Breast epithelium (tissue), 4 donors: ENCODE results near the gene FBXL7. TPM values are rescaled to one million over a fixed set of nuclear protein-coding genes. Genes with fewer than 3 reads are reported as not detected.

Experiments
- DNase-seq, 2 donors: peaks; one replicate each; pipeline ENCODE4 v3.0.0-alpha.2; 2019; ENCODE audit warnings: low spot score in 2 of 2
- H3K27ac ChIP-seq, 2 donors: fragments of 200-600 bp; sonication (generic) in 1 of 2; one replicate each; pipeline ENCODE4 v1.5.1; 2016 to 2019; ENCODE audit warnings: mild to moderate bottlenecking in 1 of 2
- H3K27me3 ChIP-seq, 2 donors: fragments of 200-600 bp; sonication (generic) in 1 of 2; one replicate each; pipeline versions ENCODE4 v1.5.1 to v1.6.0; 2017 to 2019; ENCODE audit warnings: control low read depth in 1 of 2, mild to moderate bottlenecking in 1 of 2
- H3K36me3 ChIP-seq: fragments of 200-600 bp; one replicate; pipeline ENCODE4 v1.5.1; 2019
- H3K4me1 ChIP-seq, 2 donors: fragments of 200-600 bp; sonication (generic); one replicate each; pipeline ENCODE4 v1.5.1; 2016 to 2019; ENCODE audit warnings: control low read depth in 1 of 2
- H3K4me3 ChIP-seq, 3 donors: fragments of 200-600 bp; sonication (generic); 1 replicate in 2 of 3; 2 replicates in 1 of 3; pipeline ENCODE4 v1.5.1; 2016 to 2019; ENCODE audit warnings: mild to moderate bottlenecking in 3 of 3, moderate library complexity in 2 of 3
- H3K9me3 ChIP-seq, 2 donors: fragments of 200-600 bp; sonication (generic) in 1 of 2; one replicate each; pipeline ENCODE4 v1.5.1; 2016 to 2019; ENCODE audit warnings: control low read depth in 1 of 2
- POLR2A ChIP-seq: fragments of 450-650 bp; IDR thresholded peaks from one replicate; pipeline ENCODE4 v1.6.1; 2016; ENCODE audit warnings: antibody characterized with exemption, mild to moderate bottlenecking, moderate library complexity
- POLR2AphosphoS5 ChIP-seq, 3 donors: sonication (generic); formaldehyde crosslinking; IDR thresholded peaks; one replicate each; pipeline ENCODE4 v1.6.1; 2017; ENCODE audit warnings: antibody characterized with exemption in 3 of 3
- intact Hi-C: fragments of 100-400 bp; cut with DNase I; formaldehyde crosslinking; loops from one replicate; pipeline ENCODE4 v1.15.1; 2023; ENCODE audit warnings: low total_unique reads
- total RNA-seq, 3 donors: library from RNA; depleted of rRNA; stranded (reverse); fragments of >200 nt; gene quantifications; one replicate each; pipeline ENCODE4 v1.1.0, GENCODE V29; 2016
- TF ChIP-seq, protein P1 (sequence below), 3 donors: fragments of 450-650 bp; IDR thresholded peaks; one replicate each; pipeline ENCODE4 v1.5.1; 2016 to 2017; ENCODE audit warnings: antibody characterized with exemption in 3 of 3, mild to moderate bottlenecking in 3 of 3, moderate library complexity in 3 of 3

Gene FBXL7
- total RNA-seq, 3 donors from 2014 or later: 6.9 to 17.3 (median 10.8) TPM

DNA sequence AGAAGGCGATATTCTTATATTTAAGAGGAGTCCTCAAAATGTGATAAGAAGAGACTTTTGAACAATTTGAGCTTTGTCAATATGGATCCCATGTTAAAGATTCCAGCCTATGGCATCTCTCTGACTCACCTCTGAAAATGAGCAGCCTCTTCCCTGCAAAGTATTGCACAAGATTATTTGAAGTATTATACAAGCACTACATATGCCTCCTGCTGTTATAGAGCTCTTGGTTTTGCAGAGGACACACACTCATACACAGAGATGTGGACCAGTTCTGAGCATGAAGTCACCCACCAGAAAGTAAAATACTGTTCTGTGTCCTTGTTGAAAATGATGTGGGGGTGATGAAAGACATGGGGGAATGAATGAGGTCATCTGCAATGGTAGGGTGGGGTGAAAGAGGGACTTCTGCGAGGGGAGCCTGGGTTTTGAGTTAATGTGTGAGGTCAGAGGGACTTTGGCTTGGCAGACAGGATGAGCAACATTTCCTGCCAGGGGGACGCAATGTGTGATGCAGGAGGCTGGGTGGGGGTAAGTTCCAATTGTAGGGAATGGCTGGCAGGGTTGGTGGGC, 25.8 kb downstream of the FBXL7 start:
- no peaks in the 10 kb centered on the region for H3K27me3 ChIP-seq
- H3K4me3 ChIP-seq: no peak overlapping the region
- no peaks in the 10 kb centered on the region for H3K9me3 ChIP-seq
- no peak for TF ChIP-seq POLR2AphosphoS5 (IDR thresholded peaks at IDR 0.05)
- TF ChIP-seq, protein P1, sequence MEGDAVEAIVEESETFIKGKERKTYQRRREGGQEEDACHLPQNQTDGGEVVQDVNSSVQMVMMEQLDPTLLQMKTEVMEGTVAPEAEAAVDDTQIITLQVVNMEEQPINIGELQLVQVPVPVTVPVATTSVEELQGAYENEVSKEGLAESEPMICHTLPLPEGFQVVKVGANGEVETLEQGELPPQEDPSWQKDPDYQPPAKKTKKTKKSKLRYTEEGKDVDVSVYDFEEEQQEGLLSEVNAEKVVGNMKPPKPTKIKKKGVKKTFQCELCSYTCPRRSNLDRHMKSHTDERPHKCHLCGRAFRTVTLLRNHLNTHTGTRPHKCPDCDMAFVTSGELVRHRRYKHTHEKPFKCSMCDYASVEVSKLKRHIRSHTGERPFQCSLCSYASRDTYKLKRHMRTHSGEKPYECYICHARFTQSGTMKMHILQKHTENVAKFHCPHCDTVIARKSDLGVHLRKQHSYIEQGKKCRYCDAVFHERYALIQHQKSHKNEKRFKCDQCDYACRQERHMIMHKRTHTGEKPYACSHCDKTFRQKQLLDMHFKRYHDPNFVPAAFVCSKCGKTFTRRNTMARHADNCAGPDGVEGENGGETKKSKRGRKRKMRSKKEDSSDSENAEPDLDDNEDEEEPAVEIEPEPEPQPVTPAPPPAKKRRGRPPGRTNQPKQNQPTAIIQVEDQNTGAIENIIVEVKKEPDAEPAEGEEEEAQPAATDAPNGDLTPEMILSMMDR (IDR thresholded peaks at IDR 0.05): no peak
- no peak for TF ChIP-seq POLR2A
- H3K27ac ChIP-seq: no peak overlapping the region
- H3K36me3 ChIP-seq: no peaks in the 10 kb centered on the region
- no peaks in the 10 kb centered on the region for H3K4me1 ChIP-seq
- intact Hi-C loops: no loop called here
- no peak for DNase-seq

DNA sequence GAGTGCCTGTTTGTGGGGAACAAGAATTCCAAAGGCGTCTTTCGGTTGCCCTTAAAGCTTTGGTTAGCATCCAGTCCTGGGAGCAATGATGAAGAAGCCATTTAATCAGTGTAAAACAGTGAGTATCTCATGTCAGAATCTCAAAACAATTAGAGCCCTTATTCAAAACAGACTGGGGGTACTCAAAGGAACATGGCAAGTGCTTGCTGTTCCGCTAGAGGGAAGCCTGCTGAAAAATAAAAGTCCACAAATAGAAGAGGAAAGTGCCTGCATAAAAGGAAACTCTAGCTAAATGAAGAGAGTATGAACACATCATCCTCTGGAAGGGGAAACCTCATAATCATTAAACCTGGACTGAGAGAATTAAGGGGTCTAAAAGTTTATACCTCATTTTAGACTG, 26.4 kb downstream of the FBXL7 start:
- no peaks in the 10 kb centered on the region for H3K9me3 ChIP-seq
- no peaks in the 10 kb centered on the region for H3K4me1 ChIP-seq
- intact Hi-C loops: no loop called here
- H3K27ac ChIP-seq: no peak overlapping the region
- TF ChIP-seq POLR2AphosphoS5 (IDR thresholded peaks at IDR 0.05): no peak
- TF ChIP-seq POLR2A: no peak
- TF ChIP-seq, protein P1 (IDR thresholded peaks at IDR 0.05): no peak
- H3K4me3 ChIP-seq: no peak overlapping the region
- DNase-seq: no peak
- H3K27me3 ChIP-seq: no peaks in the 10 kb centered on the region
- no peaks in the 10 kb centered on the region for H3K36me3 ChIP-seq

DNA sequence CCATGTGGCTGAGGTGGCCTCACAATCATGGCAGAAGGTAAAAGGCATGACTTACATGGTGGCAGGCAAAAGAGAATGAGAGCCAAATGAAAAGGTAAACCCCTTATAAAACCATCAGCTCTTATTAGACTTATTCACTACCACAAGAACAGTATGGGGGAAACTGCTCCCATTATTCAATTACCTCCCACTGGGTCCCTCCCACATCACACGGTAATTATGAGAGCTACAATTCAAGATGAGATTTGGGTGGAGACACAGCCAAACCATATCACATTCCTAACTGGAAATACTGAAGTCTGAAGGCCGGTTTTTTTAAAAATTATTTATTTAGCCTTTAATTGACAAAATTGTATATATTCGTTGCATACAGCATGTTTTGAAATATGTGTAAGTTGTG, 28.5 kb downstream of the FBXL7 start:
- no peaks in the 10 kb centered on the region for H3K9me3 ChIP-seq

DNA sequence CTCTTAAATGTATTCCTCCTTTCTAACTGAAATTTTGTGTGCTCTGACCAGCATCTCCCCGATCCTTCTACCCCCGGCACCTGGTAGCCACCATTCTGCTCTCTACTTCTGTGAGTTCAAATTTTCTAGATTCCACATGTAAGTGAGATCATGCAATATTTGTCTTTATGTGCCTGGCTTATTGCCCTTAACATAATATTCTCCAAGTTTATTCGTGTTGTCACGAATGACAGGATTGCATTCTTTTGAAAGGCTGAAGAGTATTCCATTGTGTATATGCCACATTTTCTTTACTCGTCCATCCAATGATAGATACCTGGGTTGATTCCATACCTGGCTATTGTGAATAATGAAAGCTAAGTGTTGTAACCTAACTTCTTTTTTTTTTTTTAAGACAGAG, 29.0 kb downstream of the FBXL7 start:
- TF ChIP-seq, protein P1 (IDR thresholded peaks at IDR 0.05): no peak
- DNase-seq: no peak
- Histone ChIP-seq H3K27me3 (no peaks in the 10 kb centered on the region), H3K9me3 (no peaks in the 10 kb centered on the region), H3K27ac (no peak overlapping the region), H3K4me3 (no peak overlapping the region), H3K36me3 (no peaks in the 10 kb centered on the region), H3K4me1 (no peaks in the 10 kb centered on the region)
- intact Hi-C loops: no loop called here

More for the DNA sequence above, 28.5 kb downstream of the FBXL7 start:
- H3K4me1 ChIP-seq: no peaks in the 10 kb centered on the region
- TF ChIP-seq POLR2A: no peak
- no peaks in the 10 kb centered on the region for H3K27me3 ChIP-seq
- intact Hi-C loops: no loop called here
- no peak for DNase-seq
- no peak overlapping the region for H3K27ac ChIP-seq
- no peaks in the 10 kb centered on the region for H3K36me3 ChIP-seq
- no peak overlapping the region for H3K4me3 ChIP-seq

DNA sequence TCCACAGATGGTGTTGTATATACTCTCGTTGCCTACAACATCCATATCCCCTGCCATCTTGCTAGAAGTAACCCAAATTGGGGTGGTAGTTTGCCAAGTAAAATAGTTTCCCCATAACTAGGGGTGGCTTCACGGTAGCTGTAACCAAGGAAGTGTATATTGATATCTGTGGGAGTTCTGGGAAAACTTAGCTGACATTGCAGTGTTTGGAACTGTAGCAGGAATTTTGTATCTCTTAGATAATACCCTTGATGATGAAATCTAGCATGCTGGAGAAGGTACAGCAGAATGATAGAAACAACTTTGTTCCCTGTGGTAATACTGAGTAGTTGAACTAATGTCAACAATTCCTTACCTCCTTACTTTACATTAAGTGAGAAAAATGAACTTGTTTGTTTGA, 29.8 kb downstream of the FBXL7 start:
- DNase-seq: no peak
- TF ChIP-seq POLR2A: no peak
- TF ChIP-seq, protein P1 (IDR thresholded peaks at IDR 0.05): no peak
- TF ChIP-seq POLR2AphosphoS5 (IDR thresholded peaks at IDR 0.05): no peak
- intact Hi-C loops: no loop called here
- Histone ChIP-seq H3K27me3 (no peaks in the 10 kb centered on the region), H3K9me3 (no peaks in the 10 kb centered on the region), H3K36me3 (no peaks in the 10 kb centered on the region), H3K27ac (no peak overlapping the region), H3K4me3 (no peak overlapping the region), H3K4me1 (no peaks in the 10 kb centered on the region)
